Spinal cord (tissue), 10 donors: ENCODE results near the gene ZSWIM3. TPM values are rescaled to one million over a fixed set of nuclear protein-coding genes. Genes with fewer than 3 reads are reported as not detected.

Source experiments
- DNase-seq, 6 donors: peaks; one replicate each; pipeline versions ENCODE4 v3.0.0 to v3.0.0-alpha.2; 2013 to 2015; ENCODE audit warnings: low spot score in 6 of 6, low read depth in 4 of 6
- H3K27ac ChIP-seq: one replicate; pipeline ENCODE4 v1.5.1; 2013; ENCODE audit warnings: low read depth, low read length, control low read depth
- H3K27me3 ChIP-seq: one replicate; pipeline ENCODE4 v1.6.1; 2013; ENCODE audit warnings: low read length; ENCODE audit not compliant: control insufficient read depth, insufficient read depth
- H3K36me3 ChIP-seq: one replicate; pipeline ENCODE4 v1.6.1; 2013; ENCODE audit warnings: low read length; ENCODE audit not compliant: control insufficient read depth, insufficient read depth
- H3K4me1 ChIP-seq: one replicate; pipeline ENCODE4 v1.6.1; 2013; ENCODE audit warnings: low read length; ENCODE audit not compliant: control insufficient read depth, insufficient read depth
- H3K4me3 ChIP-seq: one replicate; pipeline ENCODE4 v1.5.1; 2013; ENCODE audit warnings: low read depth, low read length, control low read depth
- H3K9me3 ChIP-seq: one replicate; pipeline ENCODE4 v1.6.1; 2013; ENCODE audit warnings: low read length; ENCODE audit not compliant: control insufficient read depth, insufficient read depth
- WGBS: methylation state at CpG from one replicate; pipeline ENCODE4 v1.1.5; 2013; ENCODE audit warnings: missing lambda C conversion rate; ENCODE audit not compliant: insufficient coverage; 5-methylcytosine and 5-hydroxymethylcytosine counted together
- polyA plus RNA-seq, 2 donors: library from polyadenylated mRNA; unstranded; fragments of 120-200 nt; gene quantifications; one replicate each; pipeline ENCODE4 v1.2.1, GENCODE V29; 2013; ENCODE audit not compliant: insufficient read length in 2 of 2
- total RNA-seq, 2 donors: library from RNA; depleted of rRNA in 1 of 2; stranded (reverse); fragments of 120-200 nt in 1 of 2; fragments of >200 nt in 1 of 2; gene quantifications; one replicate each; pipeline versions ENCODE4 v1.2.3 to v1.2.4, GENCODE V29; 2013 to 2014
- donor health status: healthy.

ZSWIM3 gene
- total and polyA plus RNA-seq, 4 donors, result 6.1 to 9.3 (median 8.0) TPM

DNA sequence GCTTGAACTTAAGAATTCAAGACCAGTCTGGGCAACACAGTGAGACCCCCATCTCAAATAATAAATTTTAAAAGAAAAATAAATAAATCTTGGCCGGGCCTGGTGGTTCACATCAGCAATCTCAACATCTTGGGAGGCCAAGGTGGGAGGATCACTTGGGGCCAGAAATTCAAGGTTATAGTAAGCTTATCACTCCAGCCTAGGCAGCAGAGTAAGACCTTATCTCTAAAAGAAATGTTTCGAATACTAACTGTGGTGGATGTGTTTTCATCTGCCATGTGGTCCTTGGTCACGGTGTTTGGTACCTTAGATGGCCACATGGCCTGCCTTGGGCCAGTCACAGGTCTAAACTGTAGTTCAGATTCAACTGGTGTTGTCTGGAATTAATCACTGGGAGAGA lies 39.2 kb upstream of the ZSWIM3 start:
- H3K4me3 ChIP-seq, result no peak overlapping the region
- WGBS, result 100% methylated on average over 1 of the region's 3 CpGs
- H3K27ac ChIP-seq, result no peak overlapping the region
- H3K9me3 ChIP-seq, result no peaks in the 10 kb centered on the region
- H3K36me3 ChIP-seq, result peaks cover 12% of the 10 kb centered on the region
- DNase-seq, result no peak
- H3K27me3 ChIP-seq, result peaks cover 16% of the 10 kb centered on the region
- H3K4me1 ChIP-seq, result peaks cover 12% of the 10 kb centered on the region

DNA sequence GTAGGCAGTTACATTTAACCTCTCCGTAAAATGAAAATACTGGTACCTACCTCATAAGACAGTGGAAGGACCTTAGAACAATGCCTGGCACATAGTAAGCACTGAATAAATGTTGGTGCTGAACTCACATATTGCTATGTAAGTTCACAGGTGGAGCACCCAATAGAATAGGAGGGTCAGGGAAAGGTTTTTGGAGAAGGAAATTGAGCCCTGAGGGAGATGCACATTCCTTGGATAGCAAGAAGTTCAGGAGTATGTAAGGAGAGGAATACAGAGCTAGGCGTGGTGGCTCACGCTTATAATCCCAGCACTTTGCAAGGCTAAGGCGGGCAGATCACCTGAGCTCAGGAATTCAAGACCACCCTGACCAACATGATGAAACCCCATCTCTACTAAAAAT lies 37.9 kb upstream of the ZSWIM3 start:
- 80% methylated on average over 1 of the region's 4 CpGs for WGBS
- H3K36me3 ChIP-seq, result peaks cover 12% of the 10 kb centered on the region
- H3K4me3 ChIP-seq, result no peak overlapping the region
- DNase-seq, result no peak
- H3K27ac ChIP-seq, result no peak overlapping the region
- H3K27me3 ChIP-seq, result peaks cover 28% of the 10 kb centered on the region
- no peaks in the 10 kb centered on the region for H3K9me3 ChIP-seq
- H3K4me1 ChIP-seq, result peaks cover 19% of the 10 kb centered on the region

DNA sequence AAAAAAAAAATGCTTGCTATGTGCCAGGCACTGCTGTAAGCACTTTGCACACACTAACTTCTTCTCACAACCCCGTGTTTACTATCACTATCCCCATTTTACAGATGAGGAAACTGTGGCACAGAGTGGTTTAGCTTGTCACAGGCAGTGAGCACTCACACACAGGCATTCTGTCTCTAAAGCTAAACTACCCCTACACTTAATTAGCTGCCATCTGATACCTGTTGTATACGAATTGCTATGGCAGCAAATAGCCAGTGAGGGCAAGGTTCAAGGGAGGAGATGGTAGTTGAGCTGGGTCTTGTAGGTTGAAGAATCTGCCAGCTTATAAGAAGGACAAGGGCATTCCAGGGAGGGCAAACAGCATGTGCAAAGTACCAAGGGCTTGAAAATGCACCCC lies 35.5 kb upstream of the ZSWIM3 start:
- H3K27ac ChIP-seq, result no peak overlapping the region
- DNase-seq, result no peak
- WGBS, result 100% methylated on average over 1 of the region's 2 CpGs
- no peaks in the 10 kb centered on the region for H3K9me3 ChIP-seq
- H3K4me3 ChIP-seq, result no peak overlapping the region
- peaks cover 23% of the 10 kb centered on the region for H3K4me1 ChIP-seq
- peaks cover 4% of the 10 kb centered on the region for H3K36me3 ChIP-seq
- peaks cover 30% of the 10 kb centered on the region for H3K27me3 ChIP-seq

DNA sequence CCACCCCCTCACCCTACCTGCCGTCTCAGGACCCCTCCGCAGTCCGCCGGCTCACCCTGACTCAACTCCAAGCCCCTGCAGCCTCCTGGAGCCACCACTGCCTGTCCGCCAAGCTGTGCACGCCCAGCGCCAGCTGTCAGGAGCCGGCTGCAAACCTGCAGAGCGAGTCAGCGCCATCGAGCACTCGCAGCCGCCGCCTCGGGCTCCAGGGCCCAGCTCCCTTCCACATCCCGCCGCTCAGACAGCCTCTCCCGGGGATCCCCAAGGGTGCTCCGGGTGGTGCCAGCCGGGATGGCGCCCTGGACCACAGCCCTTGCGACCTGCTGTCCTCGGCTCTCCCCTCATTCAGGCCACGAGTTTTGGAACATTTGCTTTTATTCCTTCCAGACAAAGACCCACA lies 34.6 kb upstream of the ZSWIM3 start:
- Histone ChIP-seq H3K27ac (no peak overlapping the region), H3K27me3 (peaks cover 30% of the 10 kb centered on the region), H3K4me3 (peak overlapping the region; percentile 18), H3K9me3 (no peaks in the 10 kb centered on the region), H3K36me3 (no peaks in the 10 kb centered on the region), H3K4me1 (peaks cover 25% of the 10 kb centered on the region)
- WGBS, result 4% methylated on average over 24 of the region's 24 CpGs
- DNase-seq, result peak in 2 of 6 donors; percentile 49 to 67

DNA sequence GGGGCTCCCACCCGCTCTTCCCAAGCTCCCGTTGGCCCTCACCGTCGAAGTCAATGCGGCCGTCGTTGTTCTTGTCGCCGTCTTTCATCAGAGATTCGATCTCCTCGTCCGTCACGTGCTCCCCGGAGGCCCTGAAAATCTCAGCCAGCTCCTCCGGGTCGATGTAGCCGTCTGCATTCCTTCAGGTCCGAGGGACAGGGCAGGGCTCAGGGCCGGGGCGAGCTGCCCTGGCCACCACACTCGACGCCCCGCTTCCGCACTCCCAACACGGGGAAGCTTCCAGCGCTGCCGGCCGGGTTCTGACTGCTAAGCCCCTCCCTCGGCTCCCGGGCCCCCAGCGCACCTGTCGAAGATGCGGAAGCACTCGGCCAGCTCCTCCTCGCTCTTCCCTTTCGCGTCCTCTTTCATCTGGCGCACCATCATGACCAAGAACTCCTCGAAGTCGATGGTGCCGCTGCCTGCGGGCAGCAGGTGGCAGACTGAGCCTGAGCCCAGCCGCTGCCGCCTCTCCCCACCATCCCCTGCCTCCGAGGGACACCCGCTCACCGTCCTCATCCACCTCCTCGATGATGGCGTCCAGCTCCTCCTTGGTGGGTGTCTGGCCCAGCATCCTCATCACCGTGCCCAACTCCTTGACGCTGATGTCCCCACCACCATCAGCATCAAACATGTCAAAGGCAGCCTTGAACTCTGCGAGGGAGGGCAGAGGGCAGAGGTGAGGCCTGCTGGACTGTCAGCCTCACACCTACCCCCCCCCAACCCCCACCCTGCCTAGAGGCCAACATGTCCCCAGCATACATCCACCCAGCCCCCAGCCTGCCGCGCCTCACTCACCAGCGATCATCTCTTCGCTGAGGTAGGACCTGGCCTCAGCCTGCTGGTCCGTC lies 33.2 kb upstream of the ZSWIM3 start:
- no peak overlapping the region for H3K27ac ChIP-seq
- H3K36me3 ChIP-seq, result no peaks in the 10 kb centered on the region
- peaks cover 30% of the 10 kb centered on the region for H3K27me3 ChIP-seq
- DNase-seq, result peak in 1 of 6 donors; percentile 36
- 18% methylated on average over 54 of the region's 57 CpGs for WGBS
- peaks cover 25% of the 10 kb centered on the region for H3K4me1 ChIP-seq
- no peaks in the 10 kb centered on the region for H3K9me3 ChIP-seq
- H3K4me3 ChIP-seq, result no peak overlapping the region

DNA sequence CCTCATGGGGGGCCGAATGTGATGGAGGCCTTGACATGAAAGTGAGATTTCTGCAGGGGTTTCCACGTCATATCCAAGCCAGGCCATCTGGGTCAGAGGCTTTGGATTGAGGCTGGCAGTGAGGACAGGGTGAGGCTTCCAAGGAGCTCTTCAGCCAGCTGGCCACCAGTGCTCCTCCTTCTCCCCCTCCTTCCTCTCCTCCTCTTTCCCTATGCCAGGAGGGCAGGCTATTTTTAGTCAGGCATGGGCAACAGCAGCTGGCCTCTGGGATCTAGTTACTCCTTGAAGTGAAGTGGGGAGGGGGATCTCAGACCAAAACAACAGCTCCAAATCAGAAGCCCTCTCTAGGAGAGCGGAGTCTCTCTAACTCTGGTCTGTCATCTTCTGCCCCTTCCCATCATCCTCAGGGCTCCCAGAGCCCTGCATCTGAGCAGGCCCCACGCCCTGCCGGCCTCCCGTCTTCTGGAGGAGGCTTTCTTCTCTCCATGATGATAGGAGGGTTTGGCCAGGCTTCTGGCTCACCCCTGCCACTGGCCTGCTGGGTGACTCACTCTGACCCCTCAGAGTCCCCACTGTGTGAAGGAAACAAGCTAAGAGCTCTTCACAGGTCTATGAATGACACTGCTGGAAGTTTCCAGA lies 30.9 kb upstream of the ZSWIM3 start:
- Histone ChIP-seq H3K4me1 (peaks cover 25% of the 10 kb centered on the region), H3K27me3 (peaks cover 28% of the 10 kb centered on the region), H3K9me3 (no peaks in the 10 kb centered on the region), H3K36me3 (no peaks in the 10 kb centered on the region), H3K27ac (no peak overlapping the region), H3K4me3 (no peak overlapping the region)
- no peak for DNase-seq
- WGBS, result 88% methylated on average over 1 of the region's 6 CpGs

DNA sequence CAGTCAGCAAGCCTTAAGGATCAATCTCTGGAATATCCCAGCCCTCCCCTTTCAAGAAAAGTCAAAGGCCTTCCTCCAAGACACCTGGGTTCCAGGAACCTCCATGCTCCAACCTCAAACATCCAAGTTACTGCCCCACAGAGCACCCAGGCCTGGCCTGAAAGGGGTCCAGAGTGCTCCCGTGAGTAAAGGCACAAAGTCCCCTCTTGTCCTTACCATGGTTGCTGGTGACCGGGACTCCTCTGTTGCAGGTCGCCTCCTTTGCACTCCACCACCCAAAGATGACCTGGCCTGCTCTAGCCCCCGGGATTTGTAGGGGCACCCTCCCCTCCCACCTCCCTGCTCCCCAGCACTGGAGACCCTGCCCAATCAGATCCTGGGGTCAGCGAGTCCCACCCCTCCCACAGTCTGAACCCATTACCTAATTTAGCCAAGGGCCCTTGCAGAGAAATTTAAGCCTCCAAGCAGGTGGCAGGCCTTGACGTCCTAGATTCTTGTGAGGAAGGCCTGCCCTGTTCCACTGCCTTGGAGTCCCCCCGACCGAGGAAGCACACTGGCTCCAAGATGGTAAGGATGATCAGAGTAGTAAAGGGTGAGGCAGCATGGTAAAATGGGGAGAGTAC lies 30.3 kb upstream of the ZSWIM3 start, which contains the start of gene TNNC2:
TNNC2 (minus strand) TSS at position 283 of the 623 bp plus-strand sequence; CDS start at position 219, 64 bp downstream.
- H3K36me3 ChIP-seq, result no peaks in the 10 kb centered on the region
- H3K4me1 ChIP-seq, result peaks cover 25% of the 10 kb centered on the region
- no peak for DNase-seq
- H3K4me3 ChIP-seq, result no peak within 1 kb of the TSS
- 83% methylated on average over 8 of the region's 8 CpGs for WGBS
- H3K9me3 ChIP-seq, result no peaks in the 10 kb centered on the region
- H3K27me3 ChIP-seq, result peaks cover 25% of the 10 kb centered on the region
- H3K27ac ChIP-seq, result no peak within 1 kb of the TSS

DNA sequence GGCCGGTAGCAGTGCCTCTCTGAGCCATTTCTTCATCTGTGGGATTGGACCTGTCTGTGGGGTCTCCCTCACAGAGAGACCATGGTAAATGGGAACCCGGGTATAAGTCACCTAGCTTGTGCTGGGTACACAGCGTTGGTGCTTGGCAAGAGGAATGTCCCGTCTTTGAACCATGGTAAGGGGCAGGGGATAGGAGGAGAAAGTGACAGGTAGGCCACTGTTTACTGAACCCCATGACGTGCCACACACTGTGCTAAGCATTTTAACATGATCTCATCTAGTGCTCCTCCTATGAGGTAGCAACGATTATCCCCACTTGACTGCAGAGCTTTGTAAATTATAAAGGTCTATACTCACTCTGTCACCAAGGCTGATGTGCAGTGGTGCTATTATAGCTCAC lies 29.7 kb upstream of the ZSWIM3 start:
- Histone ChIP-seq H3K27ac (no peak overlapping the region), H3K4me1 (peaks cover 22% of the 10 kb centered on the region), H3K4me3 (no peak overlapping the region), H3K27me3 (peaks cover 20% of the 10 kb centered on the region), H3K36me3 (no peaks in the 10 kb centered on the region), H3K9me3 (no peaks in the 10 kb centered on the region)
- no peak for DNase-seq
- 92% methylated on average over 5 of the region's 6 CpGs for WGBS

DNA sequence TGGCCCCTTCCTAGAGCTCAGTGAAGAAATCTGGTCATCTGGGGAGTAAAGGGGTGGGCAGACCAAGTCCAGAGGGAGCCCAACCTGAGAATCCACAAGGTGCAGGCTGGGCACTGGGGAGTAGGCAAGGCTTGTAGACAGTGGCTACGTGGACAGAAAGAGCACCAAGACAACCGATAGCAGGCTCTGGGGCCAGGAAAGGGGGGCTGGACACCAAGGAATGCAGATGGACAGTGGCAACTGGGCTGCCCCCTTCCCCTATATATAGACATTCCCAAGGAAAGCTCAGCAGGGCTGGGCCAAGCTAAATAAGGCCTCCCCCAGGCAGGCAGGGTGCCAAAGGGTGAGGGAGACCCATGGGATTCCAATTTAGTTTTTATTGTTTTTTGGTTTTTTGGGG lies 28.8 kb upstream of the ZSWIM3 start:
- WGBS, result 28% methylated on average over 2 of the region's 2 CpGs
- H3K9me3 ChIP-seq, result no peaks in the 10 kb centered on the region
- H3K36me3 ChIP-seq, result no peaks in the 10 kb centered on the region
- no peak overlapping the region for H3K27ac ChIP-seq
- no peak overlapping the region for H3K4me3 ChIP-seq
- peaks cover 22% of the 10 kb centered on the region for H3K4me1 ChIP-seq
- no peak for DNase-seq
- peaks cover 11% of the 10 kb centered on the region for H3K27me3 ChIP-seq
